Measurements from ENCODE around the gene HIP1. TPM values are rescaled to one million over a fixed set of nuclear protein-coding genes. Genes with fewer than 3 reads are reported as not detected.

Gene HIP1
- total and polyA plus RNA-seq, 2 of the 4 experiments (the other 2 are of a cell fraction) = 6.8 to 10.0 TPM

GRCh38 chr7:75608451-75609122 lies 130.2 kb downstream of the HIP1 start:
- peaks cover 2 to 17% of the 10 kb centered on the region in 2 experiments; a peak in 2 of 4 replicates for H3K79me1 ChIP-seq (ENCODE audit: low read depth in 1 of 2, low read length in 2 of 2)
- no peak overlapping the region for H4K91ac ChIP-seq (ENCODE audit: insufficient read depth, low read depth, low read length)
- no peak overlapping the region for H2AFZ ChIP-seq (replicated peaks; ENCODE audit: low read length, poor library complexity)
- POLR2A ChIA-PET (ENCODE audit: unreplicated experiment) = no interaction called here
- H4K20me1 ChIP-seq (ENCODE audit: insufficient read depth, low read length) = no peaks in the 10 kb centered on the region; the same call in 1 of the 2 replicates
- WGBS, 2 experiments (ENCODE audit: extremely low coverage in 2 of 2, insufficient read length in 1 of 2) = 33% methylated on average over 1 of the region's 8 CpGs; no CpG with 5 or more reads in 1 of the 2 experiments
- H3K18ac ChIP-seq (ENCODE audit: low read depth, low read length) = no peak overlapping the region
- H3K9me1 ChIP-seq (ENCODE audit: insufficient read depth, low read length) = 0 out of 2 replicates have a peak, but pooled peaks cover 4% of the 10 kb centered on the region
- 0 out of 2 replicates have a peak, but pooled peaks cover 2% of the 10 kb centered on the region for H3K4me1 ChIP-seq (ENCODE audit: control insufficient read depth, insufficient read depth, low read length)
- no peak overlapping the region for H2BK15ac ChIP-seq (ENCODE audit: low read depth, low read length)
- intact Hi-C loops (cut with micrococcal nuclease) = no loop called here
- no peak overlapping the region for H3K14ac ChIP-seq (replicated peaks; ENCODE audit: low read depth, low read length)
- no peak overlapping the region for H4K8ac ChIP-seq (ENCODE audit: low read depth in 2 of 2, low read length in 2 of 2)
- no peak for TF ChIP-seq POLR2A (IDR thresholded peaks at IDR 0.05; ENCODE audit: low read depth, low read length)
- TF ChIP-seq RAD21 (IDR thresholded peaks at IDR 0.05; ENCODE audit: low read length) = no peak
- TF ChIP-seq MAZ (IDR thresholded peaks at IDR 0.05; ENCODE audit: borderline replicate concordance, low read depth, low read length) = no peak
- no peak for TF ChIP-seq RFX5 (IDR thresholded peaks at IDR 0.05; ENCODE audit: low read depth, low read length)
- TF ChIP-seq MXI1 (IDR thresholded peaks at IDR 0.05; ENCODE audit: borderline replicate concordance, low read depth, low read length) = no peak
- no peak for TF ChIP-seq CHD1 (IDR thresholded peaks at IDR 0.05; ENCODE audit: low read depth, low read length)
- TF ChIP-seq ELK1 (IDR thresholded peaks at IDR 0.05; ENCODE audit: borderline replicate concordance, low read depth, low read length) = no peak
- H2BK120ac ChIP-seq (ENCODE audit: low read depth, low read length) = no peak overlapping the region
- H3K9me3 ChIP-seq (ENCODE audit: control insufficient read depth, insufficient read depth, low read length) = no peaks in the 10 kb centered on the region
- no peaks in the 10 kb centered on the region for H3K27me3 ChIP-seq (ENCODE audit: control insufficient read depth, insufficient read depth, low read length)
- H3K4ac ChIP-seq (ENCODE audit: low read depth, low read length) = no peak overlapping the region
- H2BK20ac ChIP-seq (ENCODE audit: low read depth, low read length) = no peak overlapping the region
- in situ Hi-C loops (cut with MboI; ENCODE audit: low sequenced_read_pairs) = no loop called here
- no peak overlapping the region for H3K4me3 ChIP-seq (ENCODE audit: insufficient read depth, low read depth, low read length)
- H3K36me3 ChIP-seq (ENCODE audit: control insufficient read depth, insufficient read depth, low read length) = no peaks in the 10 kb centered on the region
- H2AK5ac ChIP-seq (ENCODE audit: low read depth, low read length) = no peak overlapping the region
- no peak overlapping the region for H3K23ac ChIP-seq (ENCODE audit: low read depth, low read length)
- H2AK9ac ChIP-seq (replicated peaks; ENCODE audit: low read depth, low read length, poor library complexity) = no peak overlapping the region
- no peak for ATAC-seq (ENCODE audit: low read depth)
- H3K4me2 ChIP-seq (ENCODE audit: low read depth, low read length) = no peak overlapping the region
- H4K5ac ChIP-seq (ENCODE audit: low read depth, low read length) = no peak overlapping the region
- dilution Hi-C loops (cut with HindIII; ENCODE audit: low sequenced_read_pairs, unreplicated experiment) = no loop called here
- no peak for DNase-seq
- CTCF ChIA-PET = interaction anchor here (0.5 to 0.6 kb wide), 3 partner anchors 10 to 74 kb away, joined by 3 to 5 read pairs (median 4); no protein-coding TSS in a partner anchor
- BruUV-seq (replicated peaks) = no TSS peak
- H3K27ac ChIP-seq (ENCODE audit: insufficient read depth, low read length) = no peak overlapping the region
- no peak overlapping the region for H3K9ac ChIP-seq (ENCODE audit: low read depth, low read length)
- no peak overlapping the region for H2BK5ac ChIP-seq (ENCODE audit: low read depth, low read length, poor library complexity, severe bottlenecking)
- H3K56ac ChIP-seq (ENCODE audit: extremely low read depth, insufficient read depth, low read length) = no peak overlapping the region
